Measurements from ENCODE around the gene FIGN. TPM values are rescaled to one million over a fixed set of nuclear protein-coding genes. Genes with fewer than 3 reads are reported as not detected.
A peak's percentile ranks its signal among the peaks of the same experiment; 100 is the strongest.

The FIGN gene
- total and polyA plus RNA-seq, 2 of the 13 experiments (the other 11 are each of a cell fraction or from before 2014, with no cell fraction given), result 6.6 to 6.7 TPM

DNA sequence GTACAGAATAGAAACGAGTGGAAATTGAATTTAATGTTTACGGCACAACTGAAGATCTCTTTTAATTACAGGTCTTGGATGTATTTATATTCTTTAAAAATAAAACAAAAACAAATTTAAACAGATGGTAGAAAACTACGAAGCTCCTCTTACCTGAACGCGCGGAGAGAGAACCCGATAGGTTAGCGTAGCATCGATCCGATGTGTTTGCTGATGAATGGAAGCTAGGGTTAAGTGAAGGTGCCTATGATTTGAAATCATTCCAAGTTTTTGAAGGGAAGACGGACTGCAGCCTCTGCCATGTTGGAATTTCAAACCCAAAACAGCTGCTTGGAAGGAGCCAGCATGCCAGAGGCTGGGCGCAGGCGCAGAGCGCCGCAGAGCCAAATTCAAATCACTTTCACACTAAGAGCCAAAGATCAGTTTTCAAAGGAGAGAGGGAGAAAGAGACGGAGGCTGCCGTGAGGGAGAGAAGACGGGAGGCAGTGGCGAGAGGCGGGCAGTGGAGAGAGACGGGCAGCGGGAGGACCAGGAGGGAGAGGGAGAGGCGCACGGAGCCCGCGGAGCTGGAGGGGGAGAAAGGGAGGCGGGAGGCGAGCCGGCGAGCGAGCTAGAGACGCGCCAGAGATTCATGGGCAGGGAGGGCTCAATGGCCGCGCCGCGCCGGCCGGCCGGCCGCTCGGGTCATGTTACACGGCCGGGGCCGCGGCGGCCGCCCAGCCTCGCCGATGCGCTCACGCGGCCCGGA lies at the start of gene FIGN (continued):
- TF ChIP-seq, protein P1, sequence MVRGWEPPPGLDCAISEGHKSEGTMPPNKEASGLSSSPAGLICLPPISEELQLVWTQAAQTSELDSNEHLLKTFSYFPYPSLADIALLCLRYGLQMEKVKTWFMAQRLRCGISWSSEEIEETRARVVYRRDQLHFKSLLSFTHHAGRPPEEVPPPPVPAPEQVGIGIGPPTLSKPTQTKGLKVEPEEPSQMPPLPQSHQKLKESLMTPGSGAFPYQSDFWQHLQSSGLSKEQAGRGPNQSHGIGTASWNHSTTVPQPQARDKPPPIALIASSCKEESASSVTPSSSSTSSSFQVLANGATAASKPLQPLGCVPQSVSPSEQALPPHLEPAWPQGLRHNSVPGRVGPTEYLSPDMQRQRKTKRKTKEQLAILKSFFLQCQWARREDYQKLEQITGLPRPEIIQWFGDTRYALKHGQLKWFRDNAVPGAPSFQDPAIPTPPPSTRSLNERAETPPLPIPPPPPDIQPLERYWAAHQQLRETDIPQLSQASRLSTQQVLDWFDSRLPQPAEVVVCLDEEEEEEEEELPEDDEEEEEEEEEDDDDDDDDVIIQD (CRISPR knock-in tag; IDR thresholded peaks at IDR 0.05; ENCODE audit: low read depth), result peak; percentile 59
- TF ChIP-seq ZNF317 (CRISPR knock-in tag; IDR thresholded peaks at IDR 0.05) (peak; percentile 61; the same call in 1 of the 2 replicates), JUND (CRISPR knock-in tag; IDR thresholded peaks at IDR 0.05) (no peak; the same call in 1 of the 2 replicates), ZBTB8A (CRISPR knock-in tag; IDR thresholded peaks at IDR 0.05; ENCODE audit: borderline replicate concordance, low read depth) (no peak), ZNF17 (CRISPR knock-in tag; IDR thresholded peaks at IDR 0.05) (no peak), SMYD3 (CRISPR knock-in tag; IDR thresholded peaks at IDR 0.05) (peak; percentile 84), YEATS2 (CRISPR knock-in tag; IDR thresholded peaks at IDR 0.05; ENCODE audit: borderline replicate concordance) (no peak), ELF4 (CRISPR knock-in tag; IDR thresholded peaks at IDR 0.05; ENCODE audit: borderline replicate concordance) (no peak; the same call in 1 of the 2 replicates), FOSL2 (CRISPR knock-in tag; IDR thresholded peaks at IDR 0.05) (no peak; the same call in 1 of the 2 replicates), NFIC (IDR thresholded peaks at IDR 0.05; ENCODE audit: low read length) (no peak), HOXA7 (CRISPR knock-in tag; IDR thresholded peaks at IDR 0.05) (no peak), ZNF430 (CRISPR knock-in tag; IDR thresholded peaks at IDR 0.05) (no peak), ZNF781 (CRISPR knock-in tag; IDR thresholded peaks at IDR 0.05; ENCODE audit: borderline replicate concordance, not compliant biosample characterization) (peak; percentile 86), ZNF841 (CRISPR knock-in tag; IDR thresholded peaks at IDR 0.05; ENCODE audit: borderline replicate concordance) (no peak; the same call in 1 of the 2 replicates), RFXAP (CRISPR knock-in tag; IDR thresholded peaks at IDR 0.05; ENCODE audit: borderline replicate concordance) (no peak; the same call in 1 of the 2 replicates), SPEN (CRISPR knock-in tag; IDR thresholded peaks at IDR 0.05; ENCODE audit: low read depth) (no peak), RBM22 (optimal IDR thresholded peaks at IDR 0.05; ENCODE audit: low read length) (no peak), ZNF724P (CRISPR knock-in tag; IDR thresholded peaks at IDR 0.05; ENCODE audit: borderline replicate concordance) (peak; percentile 80), ZNF441 (CRISPR knock-in tag; IDR thresholded peaks at IDR 0.05; ENCODE audit: borderline replicate concordance) (peak; percentile 86)
- TF ChIP-seq, protein P2, sequence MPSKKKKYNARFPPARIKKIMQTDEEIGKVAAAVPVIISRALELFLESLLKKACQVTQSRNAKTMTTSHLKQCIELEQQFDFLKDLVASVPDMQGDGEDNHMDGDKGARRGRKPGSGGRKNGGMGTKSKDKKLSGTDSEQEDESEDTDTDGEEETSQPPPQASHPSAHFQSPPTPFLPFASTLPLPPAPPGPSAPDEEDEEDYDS (CRISPR knock-in tag; IDR thresholded peaks at IDR 0.05), result 0 out of 2 replicates have a peak, but pooled peaks have one; percentile 54
- TF ChIP-seq, protein P3, sequence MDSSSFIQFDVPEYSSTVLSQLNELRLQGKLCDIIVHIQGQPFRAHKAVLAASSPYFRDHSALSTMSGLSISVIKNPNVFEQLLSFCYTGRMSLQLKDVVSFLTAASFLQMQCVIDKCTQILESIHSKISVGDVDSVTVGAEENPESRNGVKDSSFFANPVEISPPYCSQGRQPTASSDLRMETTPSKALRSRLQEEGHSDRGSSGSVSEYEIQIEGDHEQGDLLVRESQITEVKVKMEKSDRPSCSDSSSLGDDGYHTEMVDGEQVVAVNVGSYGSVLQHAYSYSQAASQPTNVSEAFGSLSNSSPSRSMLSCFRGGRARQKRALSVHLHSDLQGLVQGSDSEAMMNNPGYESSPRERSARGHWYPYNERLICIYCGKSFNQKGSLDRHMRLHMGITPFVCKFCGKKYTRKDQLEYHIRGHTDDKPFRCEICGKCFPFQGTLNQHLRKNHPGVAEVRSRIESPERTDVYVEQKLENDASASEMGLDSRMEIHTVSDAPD (CRISPR knock-in tag; IDR thresholded peaks at IDR 0.05), result no peak; the same call in 1 of the 2 replicates
- TF ChIP-seq, protein P4, sequence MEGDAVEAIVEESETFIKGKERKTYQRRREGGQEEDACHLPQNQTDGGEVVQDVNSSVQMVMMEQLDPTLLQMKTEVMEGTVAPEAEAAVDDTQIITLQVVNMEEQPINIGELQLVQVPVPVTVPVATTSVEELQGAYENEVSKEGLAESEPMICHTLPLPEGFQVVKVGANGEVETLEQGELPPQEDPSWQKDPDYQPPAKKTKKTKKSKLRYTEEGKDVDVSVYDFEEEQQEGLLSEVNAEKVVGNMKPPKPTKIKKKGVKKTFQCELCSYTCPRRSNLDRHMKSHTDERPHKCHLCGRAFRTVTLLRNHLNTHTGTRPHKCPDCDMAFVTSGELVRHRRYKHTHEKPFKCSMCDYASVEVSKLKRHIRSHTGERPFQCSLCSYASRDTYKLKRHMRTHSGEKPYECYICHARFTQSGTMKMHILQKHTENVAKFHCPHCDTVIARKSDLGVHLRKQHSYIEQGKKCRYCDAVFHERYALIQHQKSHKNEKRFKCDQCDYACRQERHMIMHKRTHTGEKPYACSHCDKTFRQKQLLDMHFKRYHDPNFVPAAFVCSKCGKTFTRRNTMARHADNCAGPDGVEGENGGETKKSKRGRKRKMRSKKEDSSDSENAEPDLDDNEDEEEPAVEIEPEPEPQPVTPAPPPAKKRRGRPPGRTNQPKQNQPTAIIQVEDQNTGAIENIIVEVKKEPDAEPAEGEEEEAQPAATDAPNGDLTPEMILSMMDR (CRISPR knock-in tag; IDR thresholded peaks at IDR 0.05), result no peak
- TF ChIP-seq, protein P5, sequence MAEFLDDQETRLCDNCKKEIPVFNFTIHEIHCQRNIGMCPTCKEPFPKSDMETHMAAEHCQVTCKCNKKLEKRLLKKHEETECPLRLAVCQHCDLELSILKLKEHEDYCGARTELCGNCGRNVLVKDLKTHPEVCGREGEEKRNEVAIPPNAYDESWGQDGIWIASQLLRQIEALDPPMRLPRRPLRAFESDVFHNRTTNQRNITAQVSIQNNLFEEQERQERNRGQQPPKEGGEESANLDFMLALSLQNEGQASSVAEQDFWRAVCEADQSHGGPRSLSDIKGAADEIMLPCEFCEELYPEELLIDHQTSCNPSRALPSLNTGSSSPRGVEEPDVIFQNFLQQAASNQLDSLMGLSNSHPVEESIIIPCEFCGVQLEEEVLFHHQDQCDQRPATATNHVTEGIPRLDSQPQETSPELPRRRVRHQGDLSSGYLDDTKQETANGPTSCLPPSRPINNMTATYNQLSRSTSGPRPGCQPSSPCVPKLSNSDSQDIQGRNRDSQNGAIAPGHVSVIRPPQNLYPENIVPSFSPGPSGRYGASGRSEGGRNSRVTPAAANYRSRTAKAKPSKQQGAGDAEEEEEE (CRISPR knock-in tag; IDR thresholded peaks at IDR 0.05; ENCODE audit: borderline replicate concordance), result no peak

All from HepG2 (cell line).